IPS-18c (cell line): ENCODE data around the gene TMEM184B.

Source experiments
- H3K4me3 ChIP-seq: 2 replicates; pipeline ENCODE4 v1.7.0; 2013; ENCODE audit warnings: low read depth, mild to moderate bottlenecking, low read length, moderate library complexity; ENCODE audit not compliant: insufficient read depth
- H3K9me3 ChIP-seq: one replicate; pipeline ENCODE4 v1.6.1; 2013; ENCODE audit warnings: mild to moderate bottlenecking, low read length, moderate library complexity; ENCODE audit not compliant: control insufficient read depth, insufficient read depth

TMEM184B gene

GRCh38 chr22:38262051-38262795, 10.6 kb downstream of the TMEM184B start:
- Histone ChIP-seq H3K9me3 (no peaks in the 10 kb centered on the region), H3K4me3 (no peak overlapping the region)

GRCh38 chr22:38260761-38261681, 11.8 kb downstream of the TMEM184B start:
- no peaks in the 10 kb centered on the region for H3K9me3 ChIP-seq
- no peak overlapping the region for H3K4me3 ChIP-seq

GRCh38 chr22:38259370-38259769, 13.4 kb downstream of the TMEM184B start:
- no peak overlapping the region for H3K4me3 ChIP-seq
- no peaks in the 10 kb centered on the region for H3K9me3 ChIP-seq

GRCh38 chr22:38258895-38259294, 13.9 kb downstream of the TMEM184B start:
- H3K4me3 ChIP-seq = no peak overlapping the region
- H3K9me3 ChIP-seq = no peaks in the 10 kb centered on the region

GRCh38 chr22:38257650-38258250, 15.1 kb downstream of the TMEM184B start:
- no peak overlapping the region for H3K4me3 ChIP-seq
- no peaks in the 10 kb centered on the region for H3K9me3 ChIP-seq

- no peak overlapping the region for H3K4me3 ChIP-seq
Measured at GRCh38 chr22:38257181-38257580, 15.6 kb downstream of the TMEM184B start.

GRCh38 chr22:38255697-38256096, 17.1 kb downstream of the TMEM184B start:
- no peaks in the 10 kb centered on the region for H3K9me3 ChIP-seq
- H3K4me3 ChIP-seq = no peak overlapping the region

More at GRCh38 chr22:38257181-38257580, 15.6 kb downstream of the TMEM184B start:
- no peaks in the 10 kb centered on the region for H3K9me3 ChIP-seq

- Histone ChIP-seq H3K9me3 (no peaks in the 10 kb centered on the region), H3K4me3 (no peak overlapping the region)
Measured at GRCh38 chr22:38251341-38251692, 21.5 kb downstream of the TMEM184B start.

GRCh38 chr22:38250643-38251340, 22.0 kb downstream of the TMEM184B start:
- Histone ChIP-seq H3K4me3 (no peak overlapping the region), H3K9me3 (no peaks in the 10 kb centered on the region)

GRCh38 chr22:38249803-38250642, 22.8 kb downstream of the TMEM184B start:
- Histone ChIP-seq H3K9me3 (no peaks in the 10 kb centered on the region), H3K4me3 (no peak overlapping the region)

GRCh38 chr22:38249301-38249700, 23.5 kb downstream of the TMEM184B start:
- Histone ChIP-seq H3K9me3 (no peaks in the 10 kb centered on the region), H3K4me3 (no peak overlapping the region)

- H3K9me3 ChIP-seq = no peaks in the 10 kb centered on the region
- H3K4me3 ChIP-seq = no peak overlapping the region
Measured at GRCh38 chr22:38248280-38248679, 24.5 kb downstream of the TMEM184B start.

GRCh38 chr22:38247713-38248112, 25.1 kb downstream of the TMEM184B start:
- Histone ChIP-seq H3K4me3 (no peak overlapping the region), H3K9me3 (no peaks in the 10 kb centered on the region)

GRCh38 chr22:38246692-38247091, 26.1 kb downstream of the TMEM184B start:
- Histone ChIP-seq H3K9me3 (no peaks in the 10 kb centered on the region), H3K4me3 (no peak overlapping the region)

- Histone ChIP-seq H3K4me3 (no peak overlapping the region), H3K9me3 (no peaks in the 10 kb centered on the region)
Measured at GRCh38 chr22:38246046-38246658, 26.7 kb downstream of the TMEM184B start.

- no peak overlapping the region for H3K4me3 ChIP-seq
- peaks cover 2% of the 10 kb centered on the region for H3K9me3 ChIP-seq
Measured at GRCh38 chr22:38244106-38244505, 28.7 kb downstream of the TMEM184B start.
